HCT116 (cell line): ENCODE measurements around the gene IRF4. TPM values are rescaled to one million over a fixed set of nuclear protein-coding genes. Genes with fewer than 3 reads are reported as not detected.

Experiments
- ATAC-seq: fragments of 200-7000 bp; cut with Tn5 transposase; 2 replicates; pipeline ENCODE4 v1.9.1; 2020; ENCODE audit warnings: mild to moderate bottlenecking, moderate library complexity
- BruUV-seq: library from RNA; stranded (reverse); fragments of 400-500 nt; replicated peaks from 2 replicates; lab custom pipeline; 2021; lab: Mats Ljungman, UMichigan
- CTCF ChIA-PET: fragments of 300-600 bp; sonication (Branson Sonifier 250); formaldehyde crosslinking; loops from one replicate; lab custom pipeline; 2021; ENCODE audit warnings: antibody characterized with exemption; lab: Charles Lee
- POLR2A ChIA-PET: fragments of 300-600, 350-600 bp; sonication (Branson Sonifier 250); formaldehyde crosslinking; loops from one replicate; lab custom pipeline; 2021; ENCODE audit warnings: antibody characterized with exemption; lab: Charles Lee
- RAD21 ChIA-PET, 2 experiments: fragments of 300-600 bp; sonication (Branson Sonifier 250); formaldehyde crosslinking; loops; one replicate each; lab custom pipeline; 2023; ENCODE audit warnings: low total read pairs in 2 of 2; ENCODE audit not compliant: uncharacterized antibody in 2 of 2, unreplicated experiment in 2 of 2, low non-redundant PET in 1 of 2; lab: Charles Lee
- DNase-seq: peaks from one replicate; pipeline ENCODE4 v3.0.0-alpha.2; 2010; ENCODE audit warnings: low read depth, low spot score
- H2AFZ ChIP-seq: fragments of 200-600 bp; shearing (Covaris generic), sonication (generic); 2 replicates; pipeline ENCODE4 v1.6.1; 2017; ENCODE audit warnings: low read depth, mixed run types, mixed read lengths, antibody characterized with exemption, low read length; ENCODE audit not compliant: poor library complexity, severe bottlenecking
- H3K27ac ChIP-seq: 2 replicates; pipeline ENCODE4 v1.5.1; 2012; ENCODE audit warnings: low read depth, low read length
- H3K27me3 ChIP-seq: fragments of 200-600 bp; sonication (generic); 2 replicates; pipeline ENCODE4 v1.6.1; 2016; ENCODE audit warnings: mixed run types, low read length, mixed read lengths; ENCODE audit not compliant: insufficient read depth
- H3K36me3 ChIP-seq, 2 experiments: fragments of 200-500 bp in 1 of 2; fragments of 200-600 bp in 1 of 2; sonication (Bioruptor generic) in 1 of 2; sonication (generic) in 1 of 2; 2 replicates each; pipeline versions ENCODE4 v1.5.1 to v1.6.1; 2014 to 2016; ENCODE audit warnings: low read length in 2 of 2, inconsistent platforms in 1 of 2, mixed read lengths in 1 of 2, mixed run types in 1 of 2; ENCODE audit not compliant: insufficient read depth in 2 of 2, control insufficient read depth in 1 of 2
- H3K4me1 ChIP-seq, 2 experiments: fragments of 200-600 bp in 1 of 2; sonication (generic) in 1 of 2; 2 replicates each; pipeline versions ENCODE4 v1.5.1 to v1.6.1; 2012 to 2017; ENCODE audit warnings: low read length in 2 of 2, inconsistent platforms in 1 of 2, mild to moderate bottlenecking in 1 of 2, mixed read lengths in 1 of 2, mixed run types in 1 of 2, moderate library complexity in 1 of 2; ENCODE audit not compliant: insufficient read depth in 2 of 2, control insufficient read depth in 1 of 2
- H3K4me2 ChIP-seq: fragments of 200-600 bp; sonication (generic); 2 replicates; pipeline ENCODE4 v1.6.1; 2017; ENCODE audit warnings: mixed run types, low read length, mixed read lengths
- H3K4me3 ChIP-seq, 2 experiments: fragments of 200-600 bp in 1 of 2; sonication (generic) in 1 of 2; replicated peaks in 1 of 2; 2 replicates each; pipeline ENCODE4 v1.5.1; 2011 to 2016; ENCODE audit warnings: low read length in 2 of 2, control low read depth in 1 of 2, low read depth in 1 of 2, mild to moderate bottlenecking in 1 of 2, mixed read lengths in 1 of 2, mixed run types in 1 of 2
- H3K79me2 ChIP-seq: fragments of 200-600 bp; sonication (generic); 2 replicates; pipeline ENCODE4 v1.6.1; 2017; ENCODE audit warnings: mild to moderate bottlenecking, mixed run types, low read length, moderate library complexity, mixed read lengths; ENCODE audit not compliant: insufficient read depth
- H3K9ac ChIP-seq: fragments of 200-600 bp; sonication (generic); 2 replicates; pipeline ENCODE4 v1.6.1; 2016; ENCODE audit warnings: low read length, mixed read lengths
- H3K9me2 ChIP-seq: fragments of 200-600 bp; sonication (generic), shearing (Covaris generic); 2 replicates; pipeline ENCODE4 v1.6.1; 2017; ENCODE audit warnings: mixed run types, mild to moderate bottlenecking, moderate library complexity; ENCODE audit not compliant: insufficient read depth
- H3K9me3 ChIP-seq, 2 experiments: fragments of 200-500 bp in 1 of 2; fragments of 200-600 bp in 1 of 2; sonication (Bioruptor generic) in 1 of 2; sonication (generic) in 1 of 2; 2 replicates each; pipeline ENCODE4 v1.6.1; 2014 to 2017; ENCODE audit warnings: low read length in 2 of 2, mixed read lengths in 2 of 2, inconsistent platforms in 1 of 2, low read depth in 1 of 2, mild to moderate bottlenecking in 1 of 2, mixed run types in 1 of 2, moderate library complexity in 1 of 2; ENCODE audit not compliant: control insufficient read depth in 1 of 2, insufficient read depth in 1 of 2
- H4K20me1 ChIP-seq: fragments of 200-600 bp; sonication (generic), shearing (Covaris generic); 2 replicates; pipeline ENCODE4 v1.6.1; 2017; ENCODE audit warnings: mixed run types, mild to moderate bottlenecking, moderate library complexity; ENCODE audit not compliant: insufficient read depth
- CBX3 ChIP-seq: IDR thresholded peaks from 2 replicates; pipeline ENCODE4 v1.6.1; 2012; ENCODE audit warnings: low read depth
- CEBPB ChIP-seq: IDR thresholded peaks from 2 replicates; pipeline ENCODE4 v1.6.1; 2012; ENCODE audit warnings: low read depth
- EZH2phosphoT487 ChIP-seq: fragments of 200-600 bp; IDR thresholded peaks from 2 replicates; pipeline ENCODE4 v1.6.1; 2018; ENCODE audit warnings: antibody characterized with exemption, borderline replicate concordance
- FOSL1 ChIP-seq: IDR thresholded peaks from 2 replicates; pipeline ENCODE4 v1.6.1; 2012; ENCODE audit warnings: low read depth
- POLR2AphosphoS5 ChIP-seq: IDR thresholded peaks from 2 replicates; pipeline ENCODE4 v1.6.1; 2011; ENCODE audit warnings: mild to moderate bottlenecking, low read depth, low read length, moderate library complexity
- SIN3A ChIP-seq: IDR thresholded peaks from 2 replicates; pipeline ENCODE4 v1.6.1; 2012; ENCODE audit warnings: low read depth
- SRF ChIP-seq: IDR thresholded peaks from 2 replicates; pipeline ENCODE4 v1.6.1; 2012; ENCODE audit warnings: low read depth
- TCF7L2 ChIP-seq: IDR thresholded peaks from 2 replicates; pipeline ENCODE4 v1.7.0; 2011; ENCODE audit warnings: borderline replicate concordance, inconsistent platforms; ENCODE audit not compliant: insufficient read depth, insufficient read length; ENCODE audit errors: extremely low read depth
- ZBTB33 ChIP-seq: IDR thresholded peaks from 2 replicates; pipeline ENCODE4 v1.6.1; 2011; ENCODE audit warnings: mild to moderate bottlenecking, low read length, moderate library complexity; ENCODE audit not compliant: insufficient replicate concordance; ENCODE audit errors: extremely low read depth
- intact Hi-C: fragments of 100-400 bp; cut with micrococcal nuclease; formaldehyde crosslinking; loops from 2 replicates; pipeline ENCODE4 v1.10.0; 2022
- total RNA-seq: library from RNA; stranded (reverse); gene quantifications from one replicate; pipeline ENCODE4 v1.2.1, GENCODE V29; 2021; ENCODE audit not compliant: unreplicated experiment

IRF4 gene
- total RNA-seq, 1 experiment from 2014 or later: 1.2 TPM

DNA sequence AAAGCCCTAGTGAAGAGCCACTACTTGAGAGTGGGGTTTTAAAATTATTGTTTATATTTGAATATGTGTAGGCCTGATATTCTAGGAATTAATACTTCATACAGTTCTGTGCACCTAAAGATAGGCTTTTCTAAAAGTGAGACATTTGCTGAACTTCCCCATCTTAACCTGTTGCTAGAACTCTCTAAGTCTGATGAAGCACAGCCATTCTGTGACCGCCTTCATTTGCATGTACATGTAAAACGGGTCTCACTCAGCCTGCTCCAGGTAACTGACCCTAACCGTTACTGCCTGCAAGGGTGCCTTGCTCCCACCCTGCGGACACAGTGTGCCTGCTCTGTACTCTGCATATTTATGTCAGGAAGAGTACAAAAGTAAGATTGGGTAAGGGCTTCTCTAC, 44.3 kb upstream of the IRF4 start:
- DNase-seq: no peak
- Histone ChIP-seq H3K27ac (no peak overlapping the region), H3K4me2 (no peak overlapping the region), H3K36me3 (no peaks in the 10 kb centered on the region), H3K9me2 (no peaks in the 10 kb centered on the region), H3K4me1 (no peaks in the 10 kb centered on the region), H3K79me2 (no peaks in the 10 kb centered on the region), H3K27me3 (no peaks in the 10 kb centered on the region), H3K4me3 (no peak overlapping the region), H4K20me1 (no peaks in the 10 kb centered on the region), H3K9ac (no peak overlapping the region), H3K9me3 (peaks cover 0 to 10% of the 10 kb centered on the region in 2 experiments; a peak in 2 of 4 replicates), H2AFZ (no peak overlapping the region)
- no TSS peak for BruUV-seq
- intact Hi-C loops: no loop called here
- RAD21 ChIA-PET: no interaction called here
- no peak for ATAC-seq
- CTCF ChIA-PET: no interaction called here
- no peak for TF ChIP-seq CBX3
- no peak for TF ChIP-seq SRF
- TF ChIP-seq CEBPB: no peak
- TF ChIP-seq TCF7L2: no peak
- no peak for TF ChIP-seq POLR2AphosphoS5
- TF ChIP-seq EZH2phosphoT487: no peak
- no peak for TF ChIP-seq SIN3A
- no peak for TF ChIP-seq FOSL1
- no peak for TF ChIP-seq ZBTB33
- POLR2A ChIA-PET: no interaction called here
